Measurements from ENCODE around the gene GALNT9.

The GALNT9 gene

DNA sequence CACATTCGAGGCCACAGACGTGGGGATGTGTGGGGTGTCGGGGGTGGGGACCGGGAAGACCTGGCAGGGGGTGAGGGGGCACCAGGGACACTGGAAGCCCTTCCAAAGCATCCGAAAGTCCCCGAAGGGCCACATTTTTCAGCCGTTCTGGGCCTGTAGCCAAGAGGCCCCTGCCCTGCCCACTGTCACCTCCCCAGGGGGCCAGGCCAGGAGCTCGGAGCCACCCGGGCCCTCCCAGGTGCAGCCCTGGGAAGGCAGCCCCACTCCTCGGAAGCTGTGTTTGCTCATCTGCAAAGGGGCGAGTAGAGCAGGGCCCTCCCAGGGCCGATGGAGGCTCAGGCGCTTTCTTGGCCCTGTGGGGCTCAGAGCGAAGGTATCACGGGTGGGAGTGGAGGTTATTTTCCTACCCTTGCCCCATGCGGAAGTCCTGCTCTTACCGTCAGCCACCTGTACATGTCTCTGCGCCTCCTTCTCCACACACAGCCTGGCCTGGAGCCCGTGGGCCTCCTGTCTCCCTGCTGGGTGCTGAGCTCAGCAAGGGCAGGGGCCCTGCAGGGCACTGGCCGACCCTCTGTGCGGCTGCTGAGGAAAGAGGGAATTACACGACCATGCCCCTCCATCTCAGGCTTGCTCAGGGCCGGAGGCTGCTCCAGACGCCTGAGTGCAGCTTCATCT is 158.0 kb downstream of the GALNT9 start:
- DNase-seq, result no peak
- H3K9me3 ChIP-seq (ENCODE audit: control insufficient read depth, low read length), result no peaks in the 10 kb centered on the region
- peak overlapping the region in 1 of 2 experiments; percentile 28 for H3K23ac ChIP-seq (ENCODE audit: low read length in 2 of 2)
- H3K18ac ChIP-seq (ENCODE audit: low read depth in 1 of 2, low read length in 2 of 2), result no peak overlapping the region
- H2BK15ac ChIP-seq (ENCODE audit: low read depth, poor library complexity, severe bottlenecking), result no peak overlapping the region
- 77% methylated on average over 24 of the region's 24 CpGs for WGBS
- no peak overlapping the region for H3K4me3 ChIP-seq (ENCODE audit: insufficient read depth in 1 of 2, low read depth in 1 of 2, low read length in 2 of 2)
- no peak overlapping the region for H2BK12ac ChIP-seq (ENCODE audit: low read length in 2 of 2)
- H2BK120ac ChIP-seq (ENCODE audit: low read depth, low read length), result no peak overlapping the region
- no peak overlapping the region for H4K8ac ChIP-seq (ENCODE audit: low read length)
- H2AFZ ChIP-seq (ENCODE audit: low read depth, low read length), result no peak overlapping the region
- H3K9ac ChIP-seq (ENCODE audit: low read length), result no peak overlapping the region
- H2AK5ac ChIP-seq (ENCODE audit: low read length, severe bottlenecking), result no peak overlapping the region
- H3K4ac ChIP-seq (ENCODE audit: low read depth in 1 of 2, low read length in 2 of 2), result no peak overlapping the region
- H3K27ac ChIP-seq (ENCODE audit: low read length, poor library complexity, severe bottlenecking), result no peak overlapping the region
- H3K79me1 ChIP-seq (replicated peaks; ENCODE audit: low read length, poor library complexity, severe bottlenecking), result no peaks in the 10 kb centered on the region
- no peak overlapping the region for H4K91ac ChIP-seq (ENCODE audit: low read length)
- H3K14ac ChIP-seq (ENCODE audit: low read length in 2 of 2), result no peak overlapping the region
- H2BK5ac ChIP-seq (ENCODE audit: low read depth, low read length, poor library complexity, severe bottlenecking), result no peak overlapping the region
- no peak overlapping the region for H3K4me2 ChIP-seq (ENCODE audit: low read length, poor library complexity, severe bottlenecking)
- H3K36me3 ChIP-seq (ENCODE audit: control insufficient read depth in 1 of 2, insufficient read depth in 2 of 2, low read depth in 1 of 2, low read length in 2 of 2), result peaks cover 0 to 3% of the 10 kb centered on the region in 2 experiments
- peaks cover 1% of the 10 kb centered on the region for H3K4me1 ChIP-seq (ENCODE audit: control insufficient read depth, insufficient read depth, low read depth, low read length)
- H3K27me3 ChIP-seq (ENCODE audit: control insufficient read depth in 1 of 2, insufficient read depth in 1 of 2, low read length in 2 of 2), result peaks cover 18 to 83% of the 10 kb centered on the region in 2 experiments

DNA sequence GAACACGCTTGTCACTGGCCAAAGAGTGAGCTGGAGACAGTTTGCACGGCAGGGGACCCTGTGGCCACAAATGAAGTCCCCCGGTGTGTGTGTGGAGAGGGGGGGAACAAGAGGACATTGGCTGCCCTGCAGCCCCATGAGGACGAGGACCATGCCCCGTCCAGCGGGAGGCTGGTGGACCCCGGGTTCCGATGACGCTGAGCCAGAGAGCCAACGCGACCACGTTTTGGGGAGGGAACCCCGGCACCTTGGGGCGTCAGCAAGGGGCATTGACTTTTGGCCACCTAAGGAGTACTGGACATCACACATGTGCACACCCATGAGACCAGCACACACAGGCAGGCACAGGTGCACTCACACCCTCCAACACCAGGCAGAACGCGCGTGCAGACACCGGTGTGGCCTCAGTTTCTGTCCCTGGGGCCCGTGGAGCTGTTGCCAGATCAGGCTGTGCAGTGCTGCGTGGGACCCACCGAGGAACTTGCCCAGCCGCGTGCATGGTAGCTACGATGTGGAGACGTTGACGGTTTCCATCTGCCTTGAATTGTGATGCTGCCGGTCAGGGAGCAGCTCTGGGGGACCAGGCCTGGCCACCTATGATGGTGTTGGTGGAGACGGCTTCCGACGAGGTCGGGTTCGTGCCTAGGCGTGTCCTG is 158.6 kb downstream of the GALNT9 start:
- WGBS, result 93% methylated on average over 33 of the region's 33 CpGs

DNA sequence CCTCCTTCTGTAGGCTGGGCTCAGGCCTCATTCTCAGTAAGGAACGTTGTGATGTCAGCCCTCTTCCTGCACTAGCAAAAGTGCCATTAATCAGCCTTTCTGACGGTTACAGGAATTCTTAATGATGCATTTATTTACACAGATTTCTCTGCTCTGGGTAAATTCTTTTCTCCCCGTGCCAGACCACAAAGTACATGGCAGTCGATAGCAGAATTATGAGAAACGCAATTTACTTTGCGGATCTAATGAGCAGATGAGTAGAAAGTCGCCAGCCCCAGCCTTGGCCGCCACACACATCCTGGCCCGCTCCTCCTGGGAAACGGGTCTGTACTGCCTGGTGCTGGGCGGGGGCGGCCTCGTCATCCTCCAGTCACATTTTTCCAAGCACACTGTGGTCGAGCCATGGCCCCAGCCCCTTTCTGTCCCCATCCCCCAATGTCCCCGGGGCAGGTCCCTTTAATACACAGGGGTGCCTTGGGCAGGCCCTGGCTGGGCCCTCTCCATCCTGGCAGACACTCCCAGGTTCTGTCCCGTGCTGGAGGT is 159.2 kb downstream of the GALNT9 start:
- no peak overlapping the region for H2AK5ac ChIP-seq (ENCODE audit: low read length, severe bottlenecking)
- no peak overlapping the region for H3K27ac ChIP-seq (ENCODE audit: low read length, poor library complexity, severe bottlenecking)
- no peak overlapping the region for H2BK120ac ChIP-seq (ENCODE audit: low read depth, low read length)
- H3K79me1 ChIP-seq (replicated peaks; ENCODE audit: low read length, poor library complexity, severe bottlenecking), result no peaks in the 10 kb centered on the region
- no peak overlapping the region for H3K4me2 ChIP-seq (ENCODE audit: low read length, poor library complexity, severe bottlenecking)
- H3K4me3 ChIP-seq (ENCODE audit: insufficient read depth in 1 of 2, low read depth in 1 of 2, low read length in 2 of 2), result no peak overlapping the region
- H3K9me3 ChIP-seq (ENCODE audit: control insufficient read depth, low read length), result no peaks in the 10 kb centered on the region
- H2BK12ac ChIP-seq (ENCODE audit: low read length in 2 of 2), result no peak overlapping the region
- no peak overlapping the region for H3K18ac ChIP-seq (ENCODE audit: low read depth in 1 of 2, low read length in 2 of 2)
- peak; percentile 51 for DNase-seq
- no peak overlapping the region for H3K4ac ChIP-seq (ENCODE audit: low read depth in 1 of 2, low read length in 2 of 2)
- no peak overlapping the region for H2BK5ac ChIP-seq (ENCODE audit: low read depth, low read length, poor library complexity, severe bottlenecking)
- H3K23ac ChIP-seq (ENCODE audit: low read length in 2 of 2), result no peak overlapping the region
- no peak overlapping the region for H3K14ac ChIP-seq (ENCODE audit: low read length in 2 of 2)
- no peak overlapping the region for H4K91ac ChIP-seq (ENCODE audit: low read length)
- H2AFZ ChIP-seq (ENCODE audit: low read depth, low read length), result no peak overlapping the region
- peaks cover 0 to 3% of the 10 kb centered on the region in 2 experiments for H3K36me3 ChIP-seq (ENCODE audit: control insufficient read depth in 1 of 2, insufficient read depth in 2 of 2, low read depth in 1 of 2, low read length in 2 of 2)
- H3K27me3 ChIP-seq (ENCODE audit: control insufficient read depth in 1 of 2, insufficient read depth in 1 of 2, low read length in 2 of 2), result peaks cover 18 to 70% of the 10 kb centered on the region in 2 experiments
- H4K8ac ChIP-seq (ENCODE audit: low read length), result no peak overlapping the region
- H3K4me1 ChIP-seq (ENCODE audit: control insufficient read depth, insufficient read depth, low read depth, low read length), result peaks cover 1% of the 10 kb centered on the region
- no peak overlapping the region for H3K9ac ChIP-seq (ENCODE audit: low read length)
- H2BK15ac ChIP-seq (ENCODE audit: low read depth, poor library complexity, severe bottlenecking), result no peak overlapping the region
- WGBS, result 72% methylated on average over 16 of the region's 16 CpGs

More for the DNA sequence above, 158.6 kb downstream of the GALNT9 start:
- Histone ChIP-seq H2BK12ac (ENCODE audit: low read length in 2 of 2) (no peak overlapping the region), H2AK5ac (ENCODE audit: low read length, severe bottlenecking) (no peak overlapping the region), H4K91ac (ENCODE audit: low read length) (no peak overlapping the region), H3K79me1 (replicated peaks; ENCODE audit: low read length, poor library complexity, severe bottlenecking) (no peaks in the 10 kb centered on the region), H3K4me2 (ENCODE audit: low read length, poor library complexity, severe bottlenecking) (no peak overlapping the region), H2AFZ (ENCODE audit: low read depth, low read length) (no peak overlapping the region), H3K9ac (ENCODE audit: low read length) (no peak overlapping the region), H3K36me3 (ENCODE audit: control insufficient read depth in 1 of 2, insufficient read depth in 2 of 2, low read depth in 1 of 2, low read length in 2 of 2) (peaks cover 0 to 3% of the 10 kb centered on the region in 2 experiments), H3K4me3 (ENCODE audit: insufficient read depth in 1 of 2, low read depth in 1 of 2, low read length in 2 of 2) (no peak overlapping the region), H3K27me3 (ENCODE audit: control insufficient read depth in 1 of 2, insufficient read depth in 1 of 2, low read length in 2 of 2) (peaks cover 18 to 76% of the 10 kb centered on the region in 2 experiments), H3K4me1 (ENCODE audit: control insufficient read depth, insufficient read depth, low read depth, low read length) (peaks cover 1% of the 10 kb centered on the region), H3K27ac (ENCODE audit: low read length, poor library complexity, severe bottlenecking) (no peak overlapping the region), H3K4ac (ENCODE audit: low read depth in 1 of 2, low read length in 2 of 2) (no peak overlapping the region), H3K9me3 (ENCODE audit: control insufficient read depth, low read length) (no peaks in the 10 kb centered on the region), H2BK5ac (ENCODE audit: low read depth, low read length, poor library complexity, severe bottlenecking) (no peak overlapping the region), H2BK120ac (ENCODE audit: low read depth, low read length) (no peak overlapping the region), H3K23ac (ENCODE audit: low read length in 2 of 2) (no peak overlapping the region), H2BK15ac (ENCODE audit: low read depth, poor library complexity, severe bottlenecking) (no peak overlapping the region), H3K18ac (ENCODE audit: low read depth in 1 of 2, low read length in 2 of 2) (no peak overlapping the region), H4K8ac (ENCODE audit: low read length) (no peak overlapping the region), H3K14ac (ENCODE audit: low read length in 2 of 2) (no peak overlapping the region)
- DNase-seq, result no peak

DNA sequence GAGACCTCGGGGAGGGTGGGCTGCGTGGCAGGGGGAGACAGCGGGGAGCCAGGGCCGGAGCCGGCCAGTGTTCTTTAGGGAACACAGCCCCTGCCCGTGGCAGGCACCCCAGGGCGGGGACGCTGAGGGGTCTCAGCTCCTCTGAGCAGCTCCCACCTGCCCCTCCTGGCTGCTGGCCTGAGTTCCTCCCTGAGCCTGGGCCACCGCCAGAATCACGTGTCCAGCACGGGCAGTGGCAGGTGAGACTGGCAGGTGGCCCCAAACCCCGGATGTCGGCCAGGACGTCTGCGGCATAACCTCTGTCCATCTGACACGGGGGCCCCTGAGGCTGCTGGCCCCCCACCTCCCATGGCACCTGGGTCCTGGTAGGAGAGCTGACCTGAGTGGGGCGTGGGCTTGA is 160.0 kb downstream of the GALNT9 start:
- no peaks in the 10 kb centered on the region for H3K79me1 ChIP-seq (replicated peaks; ENCODE audit: low read length, poor library complexity, severe bottlenecking)
- no peak overlapping the region for H3K27ac ChIP-seq (ENCODE audit: low read length, poor library complexity, severe bottlenecking)
- H3K23ac ChIP-seq (ENCODE audit: low read length in 2 of 2), result no peak overlapping the region
- no peak overlapping the region for H2BK5ac ChIP-seq (ENCODE audit: low read depth, low read length, poor library complexity, severe bottlenecking)
- no peak overlapping the region for H4K91ac ChIP-seq (ENCODE audit: low read length)
- no peak overlapping the region for H3K4me3 ChIP-seq (ENCODE audit: insufficient read depth in 1 of 2, low read depth in 1 of 2, low read length in 2 of 2)
- peaks cover 0 to 3% of the 10 kb centered on the region in 2 experiments for H3K36me3 ChIP-seq (ENCODE audit: control insufficient read depth in 1 of 2, insufficient read depth in 2 of 2, low read depth in 1 of 2, low read length in 2 of 2)
- H3K18ac ChIP-seq (ENCODE audit: low read depth in 1 of 2, low read length in 2 of 2), result no peak overlapping the region
- no peak for DNase-seq
- H2BK15ac ChIP-seq (ENCODE audit: low read depth, poor library complexity, severe bottlenecking), result no peak overlapping the region
- WGBS, result 93% methylated on average over 12 of the region's 17 CpGs
- H3K14ac ChIP-seq (ENCODE audit: low read length in 2 of 2), result no peak overlapping the region
- H2AK5ac ChIP-seq (ENCODE audit: low read length, severe bottlenecking), result no peak overlapping the region
- H3K27me3 ChIP-seq (ENCODE audit: control insufficient read depth in 1 of 2, insufficient read depth in 1 of 2, low read length in 2 of 2), result peaks cover 16 to 64% of the 10 kb centered on the region in 2 experiments
- H3K9ac ChIP-seq (ENCODE audit: low read length), result no peak overlapping the region
- no peaks in the 10 kb centered on the region for H3K9me3 ChIP-seq (ENCODE audit: control insufficient read depth, low read length)
- H3K4me1 ChIP-seq (ENCODE audit: control insufficient read depth, insufficient read depth, low read depth, low read length), result peaks cover 1% of the 10 kb centered on the region
- H2AFZ ChIP-seq (ENCODE audit: low read depth, low read length), result no peak overlapping the region
- H3K4me2 ChIP-seq (ENCODE audit: low read length, poor library complexity, severe bottlenecking), result no peak overlapping the region
- H2BK12ac ChIP-seq (ENCODE audit: low read length in 2 of 2), result no peak overlapping the region
- no peak overlapping the region for H3K4ac ChIP-seq (ENCODE audit: low read depth in 1 of 2, low read length in 2 of 2)
- H4K8ac ChIP-seq (ENCODE audit: low read length), result peak overlapping the region; percentile 31
- no peak overlapping the region for H2BK120ac ChIP-seq (ENCODE audit: low read depth, low read length)
